HG02870 (cell line): ENCODE results near the gene CIAO3.
"Not testable (repeated sequence)": the region's sequence is repeated elsewhere in the genome, so short reads cannot be mapped to it uniquely, and the experiment has no call there.

Experiments used
- ATAC-seq: cut with Tn5 transposase; IDR thresholded peaks from one replicate; pipeline ENCODE4 v1.9.1; 2021; ENCODE audit warnings: mild to moderate bottlenecking, moderate library complexity; ENCODE audit not compliant: unreplicated experiment

The CIAO3 gene

DNA sequence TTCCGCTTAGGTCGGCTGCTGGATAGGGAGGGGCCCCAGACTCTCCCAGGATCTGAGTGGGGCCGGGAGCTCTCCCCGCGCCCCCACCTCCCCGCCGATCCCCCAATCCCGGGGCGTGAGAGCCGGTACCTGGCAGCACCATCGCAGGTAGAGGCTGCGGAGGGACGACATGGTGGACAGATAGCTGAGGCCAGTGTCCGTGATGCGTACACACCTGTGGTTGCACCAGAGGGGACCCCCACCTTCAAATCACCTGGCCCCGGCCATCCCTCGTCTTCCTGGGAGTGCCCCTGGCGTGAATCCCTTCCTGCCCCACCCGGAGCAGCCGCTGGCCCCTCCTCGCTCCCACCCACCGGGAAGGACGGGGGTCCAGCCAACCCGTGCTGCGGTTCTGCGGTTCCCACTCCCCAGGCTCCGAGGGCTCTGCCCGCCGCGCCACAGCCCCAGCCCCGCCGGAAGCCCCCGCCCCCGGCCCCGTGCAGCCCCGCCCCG lies 45.9 kb downstream of the CIAO3 start:
- no peak for ATAC-seq

DNA sequence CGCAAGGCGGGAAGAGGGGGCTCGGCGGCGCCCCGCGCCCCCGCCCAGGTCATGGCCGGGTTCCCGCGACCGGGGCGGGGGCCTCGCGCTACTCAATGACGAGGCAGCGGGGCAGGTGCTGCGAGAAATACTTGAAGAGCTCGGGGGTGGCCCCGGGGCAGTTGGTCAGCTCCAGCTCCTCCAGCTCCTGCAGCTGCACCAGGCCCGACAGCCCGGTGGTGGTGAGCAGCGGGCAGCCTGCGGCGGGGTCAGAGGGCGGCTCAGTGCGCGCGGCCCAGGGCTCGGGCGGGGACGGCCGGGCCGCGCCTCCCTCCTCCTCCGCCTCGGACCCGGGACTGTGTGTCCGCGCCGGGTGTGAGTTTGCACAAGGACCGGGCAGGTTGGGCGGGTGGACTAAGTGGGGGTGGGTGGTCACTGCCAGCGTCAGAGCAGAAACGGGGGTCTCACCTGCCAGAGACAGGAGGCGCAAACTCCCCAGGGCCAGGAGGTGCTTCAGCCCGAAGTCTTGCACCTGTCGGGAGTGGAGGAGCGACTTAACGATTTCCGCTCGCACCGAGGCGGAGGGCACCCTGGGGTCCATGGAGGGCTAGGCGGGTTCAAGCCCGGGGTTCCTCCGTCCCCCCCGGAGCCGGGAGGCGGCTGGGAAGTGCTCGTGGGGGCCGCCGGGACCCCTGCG lies 46.5 kb downstream of the CIAO3 start:
- ATAC-seq: no peak

DNA sequence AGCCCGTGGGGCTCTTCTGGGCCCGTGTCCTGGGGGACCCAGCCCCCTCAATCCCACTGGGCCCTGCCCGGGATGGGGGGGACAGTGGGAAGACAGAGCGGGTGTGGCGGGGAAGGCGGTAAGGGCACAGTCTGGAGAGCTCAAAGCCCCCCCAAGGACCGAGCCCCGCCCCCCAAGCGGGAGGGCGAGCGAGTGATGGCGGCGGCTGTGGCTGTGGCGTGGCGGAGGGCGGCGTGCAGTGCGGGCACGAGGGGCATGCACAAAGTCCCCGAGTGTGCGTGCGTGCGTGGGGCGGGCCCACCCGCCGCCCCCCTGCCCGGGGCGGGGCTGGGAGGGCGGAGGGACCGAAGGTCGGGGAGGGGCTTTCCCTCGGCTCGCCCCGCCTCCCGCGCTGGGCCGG lies 47.0 kb downstream of the CIAO3 start:
- ATAC-seq: no peak

DNA sequence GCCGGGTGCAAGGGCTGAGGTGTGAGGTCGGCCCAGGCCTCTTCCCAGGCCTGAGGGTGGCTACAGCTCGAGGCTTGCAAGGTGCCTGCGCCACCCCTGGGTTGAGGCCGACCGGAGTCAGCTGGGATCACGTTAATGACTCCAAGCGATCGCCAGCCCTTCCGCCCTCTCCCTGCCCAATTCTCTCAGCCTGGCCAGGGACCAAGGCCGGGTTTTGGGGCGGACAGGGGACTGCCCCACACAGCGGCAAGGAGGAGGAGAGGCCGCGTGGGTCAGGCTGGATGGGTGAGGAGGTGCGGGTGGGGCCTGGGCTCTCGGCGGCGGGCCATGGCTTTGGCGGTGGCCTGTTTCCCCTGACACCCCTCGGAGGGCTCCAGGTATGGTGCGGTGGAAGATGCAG lies 47.4 kb downstream of the CIAO3 start:
- no peak for ATAC-seq

DNA sequence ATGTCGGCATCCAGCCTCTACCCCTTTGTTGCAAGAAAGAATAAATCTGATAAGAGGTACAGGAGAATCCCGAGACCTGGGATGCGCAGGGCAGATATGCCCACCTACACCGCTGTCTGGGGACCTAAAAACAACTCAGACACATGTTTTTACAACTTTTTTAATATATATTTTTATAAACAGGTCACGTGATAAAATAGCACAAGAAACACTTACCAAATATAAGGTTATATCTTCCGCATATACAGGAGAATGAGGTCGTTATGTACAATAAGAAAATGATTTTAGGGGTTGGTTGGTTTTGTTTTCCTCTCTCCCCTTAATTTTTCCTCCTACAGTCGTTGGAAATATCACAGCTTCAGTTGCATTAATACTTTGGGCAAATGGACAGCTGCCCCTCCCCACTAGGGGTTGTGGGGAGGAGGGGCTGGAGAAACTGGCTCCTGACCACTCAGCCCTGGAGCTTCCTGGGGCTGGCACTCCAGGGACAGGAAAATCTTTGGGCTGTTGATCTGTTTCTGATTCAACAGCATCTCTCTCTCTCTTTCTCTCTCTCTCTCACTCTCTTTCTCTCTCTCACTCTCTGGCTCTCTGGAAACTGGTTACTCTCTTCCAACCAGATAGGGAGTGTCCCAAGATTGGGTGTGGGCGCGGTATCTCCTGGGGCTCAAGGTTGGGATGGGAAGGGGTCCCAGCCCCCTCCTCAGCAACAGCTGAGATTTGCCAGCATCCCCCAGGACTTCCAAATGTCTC lies 48.3 kb downstream of the CIAO3 start:
- ATAC-seq: no peak

DNA sequence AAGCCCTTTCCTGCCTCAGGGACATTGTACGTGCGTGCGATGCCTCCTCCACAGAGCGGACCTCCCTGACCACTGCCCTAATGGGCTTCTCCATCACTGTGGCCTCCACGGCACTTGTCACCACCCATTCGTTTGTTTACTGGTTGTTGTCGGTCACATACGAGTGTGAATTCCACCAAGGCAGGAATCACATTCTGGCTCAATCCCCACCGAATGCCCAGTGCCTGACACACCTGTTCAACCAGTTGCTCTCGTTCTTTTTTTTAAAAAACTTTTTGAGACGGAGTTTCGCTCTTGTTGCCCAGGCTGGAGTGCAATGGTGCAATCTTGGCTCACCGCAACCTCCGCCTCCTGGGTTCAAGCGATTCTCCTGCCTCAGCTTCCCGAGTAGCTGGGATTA lies 49.6 kb downstream of the CIAO3 start:
- ATAC-seq: not testable (repeated sequence)

DNA sequence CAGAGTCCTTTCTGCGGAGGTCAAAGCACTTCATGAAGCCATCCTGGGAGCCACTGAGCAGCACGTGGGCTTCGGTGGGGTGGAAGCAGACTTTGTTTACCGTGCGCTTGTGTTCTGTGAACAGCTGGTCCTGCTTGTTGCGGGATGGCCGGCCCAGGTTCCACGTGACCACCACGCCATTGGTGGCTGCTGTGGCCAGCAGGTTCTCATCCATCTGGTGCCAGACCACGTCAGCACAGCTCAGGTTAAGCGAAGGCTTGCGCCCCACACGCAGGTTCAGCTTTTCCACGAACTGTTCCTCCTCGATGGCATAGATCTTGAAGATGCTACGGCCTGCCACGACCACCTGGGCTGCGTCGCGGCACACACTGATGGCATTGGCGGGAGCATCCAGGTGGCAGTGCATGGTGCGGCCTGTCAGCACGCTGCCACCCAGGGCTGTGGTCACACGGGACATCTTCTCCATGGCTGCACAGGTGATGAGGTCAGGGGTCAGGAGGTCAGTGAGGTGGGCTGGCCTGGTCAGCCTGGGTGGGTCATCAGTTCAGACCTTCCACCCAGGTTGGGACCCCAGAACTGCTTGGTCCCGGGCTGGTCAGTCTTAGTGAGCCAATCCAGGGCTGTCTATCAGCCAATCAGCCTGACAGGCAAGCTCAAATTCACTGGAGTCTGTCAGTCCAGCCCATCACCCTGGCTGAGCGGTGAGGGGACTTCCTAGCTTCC lies 51.5 kb downstream of the CIAO3 start:
- ATAC-seq: no peak

DNA sequence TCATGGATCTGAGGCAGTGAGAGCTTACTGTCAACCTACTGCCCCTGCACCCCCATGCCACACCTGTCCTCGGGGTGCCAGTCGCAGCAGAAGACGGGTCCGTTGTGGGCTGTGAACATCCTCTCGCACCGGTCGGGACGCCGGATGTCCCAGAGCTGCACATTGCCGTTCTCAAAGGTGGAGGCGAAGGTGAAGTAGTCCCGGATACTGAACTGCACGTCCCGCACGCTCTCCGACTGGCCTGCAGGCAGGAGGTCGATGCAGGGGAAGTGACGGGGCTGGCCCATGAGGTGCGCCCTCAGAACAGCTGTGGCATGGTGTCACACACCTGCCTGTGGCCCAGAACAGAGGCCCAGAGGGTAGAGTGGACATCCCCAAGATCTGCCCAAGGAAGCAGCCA lies 53.3 kb downstream of the CIAO3 start:
- no peak for ATAC-seq

DNA sequence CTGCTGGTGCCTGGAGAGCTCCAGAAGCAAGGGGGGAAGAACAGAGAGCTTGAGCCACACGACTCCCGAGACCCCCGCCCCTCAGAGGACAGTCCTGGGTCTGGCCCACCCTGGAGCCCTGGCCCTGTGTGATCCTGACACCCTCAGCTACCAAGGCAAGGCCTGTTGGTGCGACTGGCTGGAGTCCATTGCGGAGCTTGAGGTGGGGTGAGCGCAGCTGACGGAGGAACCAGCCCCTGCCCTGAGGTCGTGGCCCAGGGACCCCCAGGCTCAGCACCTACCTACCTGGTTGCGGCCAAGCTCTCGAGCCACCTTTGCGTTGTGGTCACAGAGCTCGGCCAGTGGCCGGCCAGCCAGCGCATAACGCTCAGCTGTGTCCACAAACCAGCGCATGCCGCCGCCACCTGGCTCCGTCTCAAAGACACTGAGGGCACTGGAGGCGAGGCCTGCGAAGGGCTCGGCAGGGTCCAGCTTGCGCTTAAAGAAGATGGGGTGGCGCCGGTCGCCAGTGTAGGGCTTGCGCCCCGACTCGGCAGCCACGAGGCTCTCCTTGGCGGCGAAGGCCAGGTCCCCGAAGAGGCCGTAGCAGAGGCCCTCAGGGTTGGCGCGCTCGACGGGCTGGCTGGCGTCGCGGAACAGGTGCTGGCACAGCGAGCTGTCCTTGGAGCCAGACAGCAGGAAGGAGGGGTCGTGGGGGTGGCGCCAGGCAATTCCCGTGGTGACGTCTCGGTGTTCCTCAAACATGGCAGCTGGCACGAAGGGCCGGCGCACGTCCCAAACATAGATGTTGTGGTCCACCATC lies 54.1 kb downstream of the CIAO3 start:
- ATAC-seq: no peak

DNA sequence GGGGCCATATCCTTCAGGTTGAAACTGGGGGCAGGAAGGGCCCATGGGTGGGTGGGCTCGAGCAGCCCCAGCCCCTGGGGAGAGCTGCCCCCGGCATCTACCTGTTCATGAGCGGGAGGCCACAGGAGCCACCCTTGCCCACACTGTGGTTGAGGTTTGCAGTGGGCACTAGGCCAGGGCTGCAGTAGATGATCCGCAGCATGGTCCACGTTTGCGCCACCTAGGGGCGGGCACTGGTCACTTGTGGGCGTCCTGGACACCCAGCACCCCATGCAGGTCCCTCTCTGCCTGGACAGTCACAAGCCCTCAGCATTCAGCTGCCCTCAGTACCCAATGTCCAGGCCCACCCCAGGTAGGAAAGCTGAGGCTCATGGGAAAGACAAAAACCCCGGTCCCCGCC lies 54.8 kb downstream of the CIAO3 start:
- no peak for ATAC-seq

DNA sequence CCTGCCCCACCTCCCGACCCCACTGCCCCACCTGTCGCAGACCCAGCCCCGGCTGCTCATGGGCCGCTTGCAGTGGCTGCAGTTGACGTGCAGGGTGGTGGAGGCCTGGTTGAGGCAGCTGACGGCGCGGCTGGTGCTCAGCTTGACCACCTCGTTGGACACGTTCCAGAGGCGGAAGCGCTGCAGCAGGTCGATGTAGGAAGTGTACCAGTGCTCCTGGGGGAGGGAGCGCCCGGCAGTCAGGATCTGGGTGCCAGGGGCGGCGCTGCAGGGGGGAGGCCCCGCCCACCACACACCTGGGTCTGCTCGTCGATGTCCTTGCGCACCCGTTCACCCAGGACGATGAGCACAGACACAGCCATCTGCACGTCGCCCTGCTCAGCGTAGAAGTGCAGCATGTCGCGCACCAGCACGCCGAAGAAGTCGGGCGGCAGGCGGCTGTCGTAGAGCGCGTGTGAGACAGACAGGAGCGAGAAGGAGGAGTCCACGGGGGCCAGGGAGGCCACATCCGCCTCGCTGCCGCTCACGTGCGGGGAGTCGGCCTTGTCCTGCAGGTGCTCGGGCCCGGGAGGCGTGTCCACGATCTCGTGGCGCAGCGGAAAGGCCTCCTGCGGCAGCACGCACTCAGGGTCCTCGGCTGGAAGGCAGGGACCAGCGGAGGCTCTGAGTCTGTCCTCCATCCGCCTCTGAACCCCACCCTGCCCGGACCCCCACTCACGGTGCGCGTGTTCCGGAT lies 55.7 kb downstream of the CIAO3 start:
- no peak for ATAC-seq

DNA sequence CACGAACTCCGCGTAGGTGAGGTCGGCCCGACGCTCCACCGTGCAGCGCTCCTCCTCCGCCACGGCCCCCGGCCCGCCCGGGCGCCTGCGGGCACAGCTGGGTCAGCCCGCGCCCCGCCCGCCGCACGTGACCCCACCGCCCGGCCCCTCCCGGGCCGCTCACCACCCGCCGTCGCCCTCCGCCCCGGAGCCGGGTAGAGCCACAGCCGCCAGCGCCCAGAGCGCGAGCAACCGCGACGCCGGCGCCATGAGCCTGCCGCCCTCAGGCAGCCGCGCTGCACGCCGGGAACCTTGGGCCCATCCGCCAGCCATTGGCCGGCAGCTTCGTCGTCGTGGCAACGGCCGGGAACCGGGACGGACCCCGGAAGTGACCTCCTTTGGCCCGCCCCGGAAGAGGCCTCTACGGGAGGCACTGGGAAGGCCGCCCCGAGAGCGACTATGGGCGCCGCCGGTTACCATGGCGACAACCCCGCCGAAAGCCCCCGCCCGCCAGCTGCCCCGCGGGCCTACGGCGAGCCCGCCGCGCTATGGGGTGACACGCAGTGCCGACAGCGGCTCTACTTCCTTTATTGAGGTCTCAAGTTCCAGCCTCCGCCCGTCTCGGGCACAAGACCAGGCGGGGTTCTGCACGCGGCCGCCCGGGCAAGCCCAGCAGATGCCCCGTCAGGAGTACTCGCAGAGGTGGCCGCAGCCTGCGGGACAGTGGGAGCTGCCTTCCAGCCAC lies 56.6 kb downstream of the CIAO3 start, which contains the start of gene JMJD8:
Gene JMJD8 (minus strand): TSS at position 264 of the 724 bp plus-strand sequence. CDS start 15 bp downstream, at position 249.
- ATAC-seq: peak; percentile 59

DNA sequence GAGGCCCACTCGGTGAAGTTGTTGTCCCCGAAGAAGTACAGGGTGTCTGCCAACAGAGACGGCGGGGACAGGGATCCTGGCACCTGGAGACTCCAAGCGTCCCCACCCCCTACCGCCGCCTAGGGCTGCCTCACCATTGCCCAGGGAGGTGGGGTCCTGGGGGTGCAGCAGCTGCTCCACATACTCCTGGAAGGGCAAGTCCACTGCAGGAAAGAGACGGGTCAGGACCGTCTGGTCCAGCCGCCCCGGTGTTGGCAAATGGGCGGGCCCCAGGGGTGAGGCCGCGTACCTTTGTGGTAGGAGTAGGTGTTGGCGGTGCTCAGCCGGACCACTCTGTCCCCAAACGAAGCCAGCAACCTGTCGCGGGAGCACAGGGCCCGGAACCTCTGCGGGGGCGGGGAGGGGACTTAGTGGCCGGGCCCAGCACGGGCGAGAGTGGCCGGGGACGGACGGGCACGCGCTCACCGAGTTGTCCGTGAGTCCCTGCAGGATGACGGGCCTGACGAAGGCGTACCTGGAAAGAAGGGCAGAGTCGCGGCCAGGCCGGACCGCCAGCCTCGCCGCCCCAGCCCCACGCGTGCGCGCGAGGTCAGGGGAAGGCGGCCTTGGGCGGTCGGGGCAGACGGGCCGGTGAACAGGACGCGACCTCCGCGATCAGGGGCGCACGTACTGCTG lies 57.3 kb downstream of the CIAO3 start:
- ATAC-seq: no peak

DNA sequence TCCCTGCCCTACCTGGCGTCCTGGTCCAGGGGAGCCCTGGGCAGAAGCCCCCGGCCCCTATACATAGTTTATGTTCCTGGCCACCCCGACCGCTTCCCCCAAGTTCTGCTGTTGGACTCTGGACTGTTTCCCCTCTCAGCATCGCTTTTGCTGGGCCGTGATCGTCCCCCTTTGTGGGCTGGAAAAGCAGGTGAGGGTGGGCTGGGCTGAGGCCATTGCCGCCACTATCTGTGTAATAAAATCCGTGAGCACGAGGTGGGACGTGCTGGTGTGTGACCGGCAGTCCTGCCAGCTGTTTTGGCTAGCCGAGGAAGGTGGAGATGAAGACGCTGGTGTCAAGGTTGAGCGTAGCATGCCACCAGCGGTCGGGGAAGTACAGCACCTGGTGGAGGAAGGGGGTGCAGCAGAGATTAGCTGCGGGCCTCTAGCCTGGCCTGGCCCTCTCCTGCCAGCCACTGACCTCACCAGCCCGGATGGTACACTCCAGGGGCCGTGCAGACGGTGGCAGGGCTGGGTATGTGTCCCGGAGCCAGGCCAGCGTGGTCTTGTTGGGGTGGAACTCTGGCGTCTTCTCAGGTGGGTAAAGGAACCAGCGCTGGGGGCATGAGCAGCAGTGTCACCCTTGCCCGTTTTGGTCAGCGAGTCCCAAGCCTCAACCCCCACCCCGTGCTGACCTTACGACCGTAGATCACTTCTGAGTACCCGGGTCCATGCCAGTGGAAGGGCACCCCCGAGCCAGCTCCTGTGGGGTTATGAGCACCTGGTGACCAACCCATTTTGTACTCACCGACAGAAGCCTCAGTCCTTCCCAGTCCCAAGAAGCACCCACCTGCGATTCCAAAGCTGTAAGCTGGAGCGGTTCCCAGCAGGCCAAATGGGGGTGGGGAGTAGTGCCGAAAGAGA lies 58.1 kb downstream of the CIAO3 start:
- no peak for ATAC-seq

DNA sequence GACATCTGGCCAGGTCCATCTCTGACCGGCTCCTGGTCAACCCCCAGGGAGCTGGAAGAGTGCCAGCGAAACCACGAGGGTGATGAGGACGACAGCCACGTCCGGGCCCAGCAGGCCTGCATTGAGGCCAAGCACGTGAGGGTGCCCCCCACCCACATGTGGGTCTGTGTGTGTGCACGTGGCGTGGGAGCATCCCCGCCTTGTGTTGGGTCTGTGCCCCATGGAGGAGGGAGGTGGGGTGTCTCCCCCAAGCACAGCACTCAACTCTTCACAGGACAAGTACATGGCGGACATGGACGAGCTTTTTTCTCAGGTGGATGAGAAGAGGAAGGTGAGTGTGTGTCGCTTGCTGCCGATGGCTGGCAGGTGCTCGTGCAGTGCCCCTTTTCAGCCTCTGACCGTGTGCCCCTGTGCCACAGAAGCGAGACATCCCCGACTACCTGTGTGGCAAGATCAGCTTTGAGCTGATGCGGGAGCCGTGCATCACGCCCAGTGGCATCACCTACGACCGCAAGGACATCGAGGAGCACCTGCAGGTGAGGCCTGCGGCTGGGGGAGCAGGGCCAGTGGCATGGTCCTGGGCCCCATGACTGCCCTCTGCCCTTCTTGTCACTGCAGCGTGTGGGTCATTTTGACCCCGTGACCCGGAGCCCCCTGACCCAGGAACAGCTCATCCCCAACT lies 58.9 kb downstream of the CIAO3 start:
- ATAC-seq: no peak

DNA sequence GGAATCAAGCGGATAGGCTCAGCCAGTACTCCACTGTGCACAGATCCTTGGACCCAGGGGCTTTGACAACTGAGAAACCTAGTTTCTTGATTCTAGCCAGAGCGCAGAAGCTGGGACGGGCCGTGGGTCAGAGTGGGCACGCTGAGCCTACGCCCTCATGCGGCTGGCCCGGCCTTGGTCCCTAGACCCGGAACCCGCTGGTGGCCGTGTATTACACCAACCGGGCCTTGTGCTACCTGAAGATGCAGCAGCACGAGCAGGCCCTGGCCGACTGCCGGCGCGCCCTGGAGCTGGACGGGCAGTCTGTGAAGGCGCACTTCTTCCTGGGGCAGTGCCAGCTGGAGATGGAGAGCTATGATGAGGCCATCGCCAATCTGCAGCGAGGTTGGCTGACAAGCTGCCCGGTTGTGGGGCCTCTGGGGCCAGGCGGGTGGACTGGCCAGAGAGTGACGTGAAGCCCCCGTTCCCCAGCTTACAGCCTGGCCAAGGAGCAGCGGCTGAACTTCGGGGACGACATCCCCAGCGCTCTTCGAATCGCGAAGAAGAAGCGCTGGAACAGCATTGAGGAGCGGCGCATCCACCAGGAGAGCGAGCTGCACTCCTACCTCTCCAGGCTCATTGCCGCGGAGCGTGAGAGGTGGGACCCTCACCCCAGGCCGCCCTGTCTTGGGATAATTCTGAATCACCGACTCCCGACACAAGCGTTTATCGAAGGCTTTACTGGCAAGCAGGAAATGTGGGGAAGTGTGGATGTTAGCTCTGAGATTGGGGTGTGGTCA lies 59.6 kb downstream of the CIAO3 start:
- no peak for ATAC-seq

DNA sequence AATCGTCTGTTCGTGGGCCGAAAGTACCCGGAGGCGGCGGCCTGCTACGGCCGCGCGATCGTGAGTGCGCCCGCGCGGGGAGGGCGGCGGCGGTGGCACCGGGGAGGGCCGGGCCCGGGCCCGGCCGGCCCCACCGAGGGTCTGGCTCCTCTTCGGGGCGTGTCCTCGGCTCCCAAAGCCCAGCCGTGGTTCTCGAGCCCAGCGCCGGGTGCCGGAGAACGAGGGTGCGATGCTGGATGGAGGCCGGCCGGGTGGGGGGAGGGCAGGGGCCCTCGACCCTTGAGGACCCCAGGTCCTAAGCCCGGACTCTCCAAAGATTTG lies 60.2 kb downstream of the CIAO3 start:
- no peak for ATAC-seq
